GM12874 (cell line): ENCODE measurements around the gene OTUB1.

Experiments
- CTCF ChIP-seq: IDR thresholded peaks from 2 replicates; pipeline ENCODE4 v1.5.1; 2011; ENCODE audit warnings: low read depth, mild to moderate bottlenecking, control low read depth, low read length, moderate library complexity; ENCODE audit not compliant: insufficient read depth

Gene OTUB1, protein sequence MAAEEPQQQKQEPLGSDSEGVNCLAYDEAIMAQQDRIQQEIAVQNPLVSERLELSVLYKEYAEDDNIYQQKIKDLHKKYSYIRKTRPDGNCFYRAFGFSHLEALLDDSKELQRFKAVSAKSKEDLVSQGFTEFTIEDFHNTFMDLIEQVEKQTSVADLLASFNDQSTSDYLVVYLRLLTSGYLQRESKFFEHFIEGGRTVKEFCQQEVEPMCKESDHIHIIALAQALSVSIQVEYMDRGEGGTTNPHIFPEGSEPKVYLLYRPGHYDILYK

DNA sequence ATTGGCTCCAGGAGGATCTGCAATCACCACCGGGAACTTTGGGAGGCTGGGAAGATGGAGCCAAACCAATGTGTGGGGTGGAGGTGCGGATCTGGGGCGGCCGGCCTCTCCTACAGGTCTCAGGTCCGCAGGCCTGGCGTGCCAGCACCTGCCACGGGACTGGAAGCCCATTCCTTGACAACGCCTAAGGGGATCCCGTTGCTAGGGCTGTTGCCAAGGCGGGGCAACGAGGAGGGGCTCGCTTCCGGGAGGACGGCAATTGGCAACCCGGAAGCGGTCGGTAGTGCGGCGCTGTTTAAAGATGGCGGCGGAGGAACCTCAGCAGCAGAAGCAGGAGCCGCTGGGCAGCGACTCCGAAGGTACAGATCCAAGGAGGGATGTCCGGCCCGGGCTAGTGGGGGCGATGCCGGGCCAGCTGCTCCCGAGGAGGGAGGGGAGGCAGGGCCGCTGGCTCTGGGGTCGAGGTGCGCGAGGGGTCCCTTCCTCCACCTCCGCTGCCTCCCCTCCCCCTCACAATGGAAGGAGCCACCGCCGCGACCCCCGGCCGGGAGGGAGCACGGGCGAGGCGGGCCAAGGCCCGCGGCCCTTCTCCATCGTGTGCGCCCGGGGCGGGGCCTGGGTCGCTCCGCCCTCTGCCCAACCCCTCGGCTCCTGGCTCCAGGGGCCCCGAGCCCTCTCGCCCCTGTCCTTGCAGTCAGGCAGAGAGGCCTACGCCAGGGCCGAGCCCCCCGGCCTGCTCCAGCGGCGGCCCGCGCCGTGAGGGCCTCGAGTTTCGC, at the start of gene OTUB1:
Gene OTUB1, plus strand, starts transcription at position 283 of the 776 bp plus-strand sequence. Its CDS starts 19 bp downstream, at position 302.
- no peak for TF ChIP-seq CTCF

DNA sequence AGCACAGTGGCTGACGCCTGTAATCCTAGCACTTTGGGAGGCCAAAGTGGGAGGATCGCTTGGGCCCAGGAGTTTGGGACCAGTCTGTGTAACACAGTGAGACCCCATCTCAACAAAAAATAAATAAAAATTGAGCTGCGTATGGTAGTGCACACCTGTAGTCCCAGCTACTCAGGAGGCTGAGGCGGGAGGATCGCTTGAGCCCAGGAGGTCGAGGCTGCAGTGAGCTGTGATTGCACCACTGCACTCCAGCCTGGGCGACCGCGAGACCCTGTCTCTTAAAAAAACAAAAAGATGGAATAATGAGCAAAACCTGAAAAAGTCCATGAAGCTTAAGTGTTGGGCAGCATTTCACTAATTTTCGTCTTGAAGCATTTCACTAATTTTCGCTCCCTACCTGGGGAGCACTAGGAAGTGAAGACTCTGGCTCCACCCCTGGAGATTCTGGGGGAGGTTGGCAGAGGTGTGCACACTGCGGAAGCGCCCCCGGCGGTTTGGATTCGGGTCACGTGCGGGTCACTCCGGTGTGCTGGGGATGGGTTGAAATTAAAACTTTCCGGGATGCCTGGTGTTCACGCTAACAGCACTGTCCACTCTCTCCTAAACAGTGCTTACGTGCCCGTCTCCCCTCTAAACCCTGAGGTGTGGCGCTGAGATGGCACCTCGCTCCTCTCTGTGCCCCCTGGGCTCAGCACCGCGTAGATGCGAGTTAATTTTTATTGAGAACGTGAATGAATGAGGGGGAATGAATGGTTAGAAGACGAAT, 48.3 kb upstream of the OTUB1 start:
- no peak for TF ChIP-seq CTCF

DNA sequence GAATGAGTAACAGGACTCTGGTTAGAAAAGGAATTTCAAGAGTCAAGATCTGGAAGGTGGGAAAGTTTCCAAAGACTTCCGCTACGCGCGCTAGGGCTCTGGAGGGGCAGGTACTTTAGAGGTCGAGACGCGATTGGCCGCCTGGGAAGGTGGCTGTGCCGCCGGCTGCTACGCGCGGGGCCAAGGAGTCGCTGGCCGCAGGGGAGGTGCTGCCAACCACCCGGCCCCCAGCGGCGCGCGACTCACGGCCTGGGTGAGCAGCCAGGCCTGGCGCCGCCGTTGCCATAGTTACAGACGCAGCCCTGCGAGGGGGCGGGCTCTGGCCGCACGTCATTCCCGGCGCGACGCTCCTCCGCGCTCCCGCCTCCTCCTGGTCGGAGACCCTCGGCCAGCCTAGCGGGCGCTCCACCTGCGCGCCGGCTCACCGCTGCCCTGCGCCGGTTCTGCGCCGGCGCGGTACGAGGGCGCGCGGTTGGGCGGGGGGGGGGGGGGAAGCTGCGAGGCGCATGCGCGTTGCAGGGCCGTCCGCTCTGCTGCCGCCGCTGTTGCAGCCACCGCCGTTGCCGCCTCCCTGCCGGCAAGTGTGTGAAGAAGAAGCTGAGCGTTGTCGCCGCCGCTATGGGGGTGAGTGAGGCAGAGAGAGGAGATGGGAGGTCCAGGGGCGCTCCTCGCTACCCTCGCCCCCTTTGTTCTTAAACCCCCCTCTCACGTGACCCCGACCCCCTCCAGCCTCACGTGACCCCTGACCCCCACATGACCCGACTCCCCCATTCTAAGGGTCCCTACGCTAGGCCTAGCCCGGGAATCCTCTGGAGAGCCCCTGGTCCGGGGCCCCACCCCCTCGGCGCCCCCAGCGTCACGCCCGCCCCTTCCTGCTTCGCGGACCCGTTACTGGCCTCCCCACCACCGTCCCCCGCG, 47.5 kb upstream of the OTUB1 start, which contains the start of gene NAA40:
Gene NAA40, plus strand, starts transcription at position 524 of the 918 bp plus-strand sequence. Its CDS starts 95 bp downstream, at position 619.
- no peak for TF ChIP-seq CTCF

DNA sequence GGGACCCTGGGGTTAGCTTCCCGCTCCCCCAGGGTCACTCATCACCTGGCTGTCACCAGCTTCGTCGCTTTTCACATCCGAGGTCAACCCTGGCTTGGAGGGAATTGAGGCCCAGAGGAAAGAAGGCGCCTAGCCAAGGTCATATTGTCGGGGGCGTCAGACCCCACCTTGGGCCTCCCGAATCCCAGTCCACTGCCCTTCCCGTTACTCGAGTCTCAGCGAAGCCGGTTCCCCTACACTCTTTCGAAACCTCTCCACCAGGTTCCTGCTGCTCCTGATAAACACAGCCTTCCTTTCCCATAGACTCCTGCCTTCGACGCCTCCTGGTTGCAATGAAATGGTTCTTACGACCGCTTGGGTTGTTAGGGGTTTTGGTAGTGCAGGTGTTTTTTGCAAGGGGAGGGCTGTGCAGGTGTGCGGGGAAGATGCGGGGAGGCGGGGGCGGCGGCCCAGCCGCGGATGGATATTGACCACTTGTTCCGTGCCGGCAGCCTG, 46.8 kb upstream of the OTUB1 start:
- no peak for TF ChIP-seq CTCF

GRCh38 chr11:63940786-63941185, 45.5 kb upstream of the OTUB1 start:
- no peak for TF ChIP-seq CTCF

DNA sequence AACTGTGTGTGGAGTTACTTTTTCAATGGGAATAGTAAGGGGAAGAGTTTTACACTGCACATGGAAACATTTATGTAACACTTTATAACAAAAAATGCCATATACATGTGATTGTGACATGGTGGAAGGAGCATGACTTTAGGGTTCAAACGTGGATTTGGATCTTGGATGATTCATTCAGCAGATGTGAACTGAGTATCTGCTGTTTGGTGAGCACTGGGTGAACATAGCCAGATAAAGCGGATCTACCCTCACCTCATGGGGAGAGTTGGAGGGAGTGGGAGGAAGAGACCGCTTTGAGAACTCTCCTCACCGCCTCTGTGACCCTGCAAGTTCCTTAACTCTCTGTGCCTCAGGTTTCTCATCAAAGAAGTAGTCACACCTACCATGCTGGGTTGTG, 44.3 kb upstream of the OTUB1 start:
- no peak for TF ChIP-seq CTCF
